H9 (cell line): ENCODE data around the gene BDNF. TPM values are rescaled to one million over a fixed set of nuclear protein-coding genes. Genes with fewer than 3 reads are reported as not detected.

Source experiments
- DNase-seq: peaks from one replicate; pipeline ENCODE4 v3.0.0-alpha.2; 2017
- H2AFZ ChIP-seq: one replicate; pipeline ENCODE4 v1.6.1; 2013; ENCODE audit warnings: mild to moderate bottlenecking, low read length, control low read depth, moderate library complexity
- H2AK5ac ChIP-seq: 2 replicates; pipeline ENCODE4 v1.6.1; 2013; ENCODE audit warnings: low read length, control low read depth, mixed read lengths; ENCODE audit not compliant: insufficient read length
- H2BK120ac ChIP-seq: one replicate; pipeline ENCODE4 v1.6.1; 2013; ENCODE audit warnings: low read depth, mild to moderate bottlenecking, low read length, control low read depth, inconsistent platforms; ENCODE audit not compliant: poor library complexity, severe bottlenecking
- H2BK12ac ChIP-seq: 2 replicates; pipeline ENCODE4 v1.6.1; 2013; ENCODE audit warnings: low read length, control low read depth, mixed read lengths, low read depth; ENCODE audit not compliant: insufficient read length
- H2BK15ac ChIP-seq: 2 replicates; pipeline ENCODE4 v1.6.1; 2013; ENCODE audit warnings: low read depth, low read length, control low read depth
- H2BK20ac ChIP-seq: one replicate; pipeline ENCODE4 v1.6.1; 2013; ENCODE audit warnings: low read depth, mild to moderate bottlenecking, low read length, control low read depth, inconsistent platforms; ENCODE audit not compliant: poor library complexity, severe bottlenecking
- H2BK5ac ChIP-seq: 2 replicates; pipeline ENCODE4 v1.6.1; 2013; ENCODE audit warnings: low read length, control low read depth, mixed read lengths; ENCODE audit not compliant: insufficient read length
- H3K14ac ChIP-seq: 2 replicates; pipeline ENCODE4 v1.6.1; 2013; ENCODE audit warnings: low read length, control low read depth; ENCODE audit not compliant: insufficient read depth
- H3K18ac ChIP-seq: 2 replicates; pipeline ENCODE4 v1.6.1; 2013; ENCODE audit warnings: low read depth, mild to moderate bottlenecking, mixed read lengths, low read length, control low read depth; ENCODE audit not compliant: insufficient read length
- H3K23ac ChIP-seq: 2 replicates; pipeline ENCODE4 v1.6.1; 2013; ENCODE audit warnings: low read length, control low read depth, mixed read lengths, low read depth; ENCODE audit not compliant: insufficient read length
- H3K23me2 ChIP-seq: 2 replicates; pipeline ENCODE4 v1.6.1; 2013; ENCODE audit warnings: low read depth, mild to moderate bottlenecking, mixed read lengths, low read length, control low read depth; ENCODE audit not compliant: insufficient read length, poor library complexity, severe bottlenecking
- H3K27ac ChIP-seq: 2 replicates; pipeline ENCODE4 v1.5.1; 2013; ENCODE audit warnings: low read length, control low read depth, mixed read lengths, low read depth; ENCODE audit not compliant: insufficient read length
- H3K27me3 ChIP-seq: 2 replicates; pipeline ENCODE4 v1.6.1; 2013; ENCODE audit warnings: low read length, control low read depth, inconsistent platforms; ENCODE audit not compliant: insufficient read depth
- H3K4ac ChIP-seq: 2 replicates; pipeline ENCODE4 v1.6.1; 2013; ENCODE audit warnings: low read depth, mild to moderate bottlenecking, control low read depth, inconsistent platforms, low read length, moderate library complexity
- H3K4me1 ChIP-seq: 2 replicates; pipeline ENCODE4 v1.6.1; 2013; ENCODE audit warnings: low read length, control low read depth, inconsistent platforms; ENCODE audit not compliant: insufficient read depth
- H3K4me2 ChIP-seq: 2 replicates; pipeline ENCODE4 v1.6.1; 2013; ENCODE audit warnings: low read length, control low read depth, mixed read lengths; ENCODE audit not compliant: insufficient read length, insufficient read depth
- H3K56ac ChIP-seq: 2 replicates; pipeline ENCODE4 v1.6.1; 2013; ENCODE audit warnings: low read depth, mild to moderate bottlenecking, mixed read lengths, low read length, control low read depth; ENCODE audit not compliant: insufficient read length
- H3K79me1 ChIP-seq: 2 replicates; pipeline ENCODE4 v1.6.1; 2013; ENCODE audit warnings: low read depth, mild to moderate bottlenecking, moderate library complexity, low read length, control low read depth, inconsistent platforms; ENCODE audit not compliant: insufficient read depth, poor library complexity, severe bottlenecking
- H3K79me2 ChIP-seq: 2 replicates; pipeline ENCODE4 v1.6.1; 2013; ENCODE audit warnings: low read length, control low read depth, inconsistent platforms; ENCODE audit not compliant: insufficient read depth
- H3K9ac ChIP-seq: 2 replicates; pipeline ENCODE4 v1.6.1; 2013; ENCODE audit warnings: low read length, control low read depth, mixed read lengths; ENCODE audit not compliant: insufficient read length; ENCODE audit errors: extremely low read depth
- H3K9me3 ChIP-seq: one replicate; pipeline ENCODE4 v1.6.1; 2013; ENCODE audit warnings: low read depth, low read length, inconsistent platforms; ENCODE audit not compliant: control insufficient read depth
- H3T11ph ChIP-seq: one replicate; pipeline ENCODE4 v1.6.1; 2013; ENCODE audit warnings: mild to moderate bottlenecking, low read length, control low read depth, inconsistent platforms
- H4K20me1 ChIP-seq: one replicate; pipeline ENCODE4 v1.6.1; 2013; ENCODE audit not compliant: control insufficient read depth, insufficient read length, insufficient read depth
- H4K5ac ChIP-seq: 2 replicates; pipeline ENCODE4 v1.6.1; 2013; ENCODE audit warnings: low read depth, mild to moderate bottlenecking, mixed read lengths, low read length, control low read depth; ENCODE audit not compliant: insufficient read length
- H4K8ac ChIP-seq: replicated peaks from 2 replicates; pipeline ENCODE4 v1.6.1; 2013; ENCODE audit warnings: low read length, control low read depth, mixed read lengths, low read depth; ENCODE audit not compliant: insufficient read length
- H4K91ac ChIP-seq: 2 replicates; pipeline ENCODE4 v1.6.1; 2013; ENCODE audit warnings: low read depth, mild to moderate bottlenecking, moderate library complexity, mixed read lengths, low read length, control low read depth; ENCODE audit not compliant: insufficient read length
- H3K27ac Mint-ChIP-seq, 3 experiments: 2 replicates in 2 of 3; 3 replicates in 1 of 3; pipeline ENCODE4 v1.8.0; 2020 to 2021; ENCODE audit warnings: mixed read lengths in 3 of 3, mild to moderate bottlenecking in 1 of 3, moderate library complexity in 1 of 3
- H3K27me3 Mint-ChIP-seq: 2 replicates; pipeline ENCODE4 v1.8.0; 2021; ENCODE audit warnings: low read depth, mild to moderate bottlenecking, moderate library complexity, mixed read lengths
- H3K36me3 Mint-ChIP-seq, 3 experiments: 2 replicates in 2 of 3; 3 replicates in 1 of 3; pipeline ENCODE4 v1.8.0; 2020 to 2021; ENCODE audit warnings: low read depth in 3 of 3, mixed read lengths in 3 of 3; ENCODE audit not compliant: insufficient read depth in 1 of 3
- H3K4me1 Mint-ChIP-seq, 2 experiments: 2 replicates each; pipeline ENCODE4 v1.8.0; 2020; ENCODE audit warnings: mixed read lengths in 2 of 2
- H3K4me3 Mint-ChIP-seq, 2 experiments: 2 replicates in 1 of 2; 3 replicates in 1 of 2; pipeline ENCODE4 v1.8.0; 2020 to 2021; ENCODE audit warnings: mild to moderate bottlenecking in 2 of 2, mixed read lengths in 2 of 2, moderate library complexity in 1 of 2
- H3K9me3 Mint-ChIP-seq, 2 experiments: 2 replicates in 1 of 2; 3 replicates in 1 of 2; pipeline ENCODE4 v1.8.0; 2020; ENCODE audit warnings: mild to moderate bottlenecking in 2 of 2, mixed read lengths in 2 of 2, moderate library complexity in 1 of 2
- CTCF ChIP-seq: fragments of 200-600 bp; sonication (generic); conservative IDR thresholded peaks from 3 replicates; pipeline ENCODE4 v1.8.0; 2021; ENCODE audit warnings: antibody characterized with exemption, mild to moderate bottlenecking
- WGBS: extraction: QIAGEN DNeasy Blood & Tissue Kit; methylation state at CpG from one replicate; pipeline ENCODE4 v1.1.7; 2013; ENCODE audit warnings: missing lambda C conversion rate, low lambda C conversion rate, mixed read lengths; ENCODE audit not compliant: insufficient read length; ENCODE audit errors: extremely low coverage; 5-methylcytosine and 5-hydroxymethylcytosine counted together
- total RNA-seq: library from RNA; stranded (reverse); gene quantifications from 2 replicates; pipeline ENCODE4 v1.2.1, GENCODE V29; 2021

The BDNF gene
- total RNA-seq, 1 experiment from 2014 or later, result 2.7 TPM

- Histone ChIP-seq H2BK12ac (no peak overlapping the region), H3T11ph (no peak overlapping the region), H4K8ac (no peak overlapping the region), H3K4me1 (peaks cover 2% of the 10 kb centered on the region; the same call in 1 of the 2 replicates), H2BK15ac (no peak overlapping the region), H3K9me3 (no peaks in the 10 kb centered on the region), H3K4ac (no peak overlapping the region), H4K20me1 (no peaks in the 10 kb centered on the region), H3K56ac (no peak overlapping the region), H2AFZ (no peak overlapping the region), H3K27ac (no peak overlapping the region), H3K9ac (no peak overlapping the region), H3K79me2 (peaks cover 3% of the 10 kb centered on the region; the same call in 1 of the 2 replicates), H3K18ac (no peak overlapping the region), H3K23ac (no peak overlapping the region), H3K23me2 (peaks cover 16% of the 10 kb centered on the region), H2BK20ac (no peak overlapping the region), H3K79me1 (no peaks in the 10 kb centered on the region), H4K5ac (no peak overlapping the region), H3K4me2 (no peak overlapping the region), H3K27me3 (no peaks in the 10 kb centered on the region; the same call in 1 of the 2 replicates), H3K14ac (no peak overlapping the region), H2BK120ac (no peak overlapping the region), H2AK5ac (no peak overlapping the region), H2BK5ac (no peak overlapping the region), H4K91ac (no peak overlapping the region)
- Mint-ChIP-seq H3K4me1 (peaks cover 44 to 54% of the 10 kb centered on the region in 2 experiments), H3K27ac (no peak overlapping the region; a peak in 1 of 7 replicates), H3K27me3 (peaks cover 11% of the 10 kb centered on the region), H3K36me3 (peaks cover 2 to 4% (median 3%) of the 10 kb centered on the region in 3 experiments; a peak in 3 of 7 replicates), H3K4me3 (peak overlapping the region in 1 of 2 experiments; percentile 30; a peak in 2 of 5 replicates), H3K9me3 (no peaks in the 10 kb centered on the region)
- TF ChIP-seq CTCF, result peak; percentile 63
- no peak for DNase-seq
- WGBS, result no CpG with 5 or more reads among the region's 3 CpGs
Observed at GRCh38 chr11:27694992-27695391, 5.3 kb downstream of the BDNF start.
